GM19099 (cell line): ENCODE data around the gene SHC1.

Experiments used
- POLR2A ChIP-seq: IDR thresholded peaks from 3 replicates; pipeline ENCODE4 v1.6.1; 2011; ENCODE audit warnings: low read depth; ENCODE audit not compliant: insufficient read length; ENCODE audit errors: extremely low read depth

SHC1 gene

DNA sequence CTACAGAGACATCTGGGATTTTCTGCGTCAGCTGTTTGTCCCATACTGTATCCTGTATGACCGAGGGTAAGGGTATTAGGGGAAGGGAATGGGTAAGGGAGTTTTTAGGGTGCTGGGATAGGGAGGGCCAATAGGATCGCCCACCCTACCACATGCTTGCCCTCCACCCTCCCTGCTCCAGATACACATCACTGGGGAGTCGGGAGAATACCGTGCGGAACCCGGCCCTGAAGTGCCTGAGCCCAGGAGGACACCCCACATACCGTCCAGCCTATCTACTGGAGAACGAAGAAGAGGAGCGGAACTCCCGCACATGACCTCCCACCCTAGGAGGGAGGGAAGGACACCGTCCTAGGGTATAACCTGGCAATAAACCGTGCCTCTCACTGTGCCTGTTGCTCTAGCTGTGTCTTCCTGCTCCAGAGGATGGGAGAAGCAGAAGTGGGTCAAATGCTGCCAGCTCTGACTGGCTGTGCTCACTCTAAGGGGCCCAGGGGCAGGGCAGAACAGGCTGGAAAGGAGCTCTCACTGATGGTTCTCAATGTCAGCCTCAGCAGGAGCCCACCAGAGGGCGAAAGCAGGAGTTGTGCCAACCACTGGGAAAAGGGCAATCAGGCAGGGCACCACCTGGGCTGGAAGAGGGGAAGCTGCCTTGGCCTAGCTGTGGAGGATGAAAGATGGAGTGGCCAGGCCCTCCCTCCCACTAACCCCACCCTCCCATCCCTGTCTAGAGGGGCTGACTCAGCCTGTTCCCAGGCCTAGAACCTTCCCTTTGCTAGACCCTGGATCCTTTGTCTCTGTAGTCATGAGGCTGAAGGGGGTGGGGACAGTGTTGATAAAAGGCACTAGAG lies 22.4 kb upstream of the SHC1 start:
- no peak for TF ChIP-seq POLR2A

- no peak for TF ChIP-seq POLR2A
These were observed 19.7 kb upstream of the SHC1 start for GRCh38 chr1:154990276-154990675.

DNA sequence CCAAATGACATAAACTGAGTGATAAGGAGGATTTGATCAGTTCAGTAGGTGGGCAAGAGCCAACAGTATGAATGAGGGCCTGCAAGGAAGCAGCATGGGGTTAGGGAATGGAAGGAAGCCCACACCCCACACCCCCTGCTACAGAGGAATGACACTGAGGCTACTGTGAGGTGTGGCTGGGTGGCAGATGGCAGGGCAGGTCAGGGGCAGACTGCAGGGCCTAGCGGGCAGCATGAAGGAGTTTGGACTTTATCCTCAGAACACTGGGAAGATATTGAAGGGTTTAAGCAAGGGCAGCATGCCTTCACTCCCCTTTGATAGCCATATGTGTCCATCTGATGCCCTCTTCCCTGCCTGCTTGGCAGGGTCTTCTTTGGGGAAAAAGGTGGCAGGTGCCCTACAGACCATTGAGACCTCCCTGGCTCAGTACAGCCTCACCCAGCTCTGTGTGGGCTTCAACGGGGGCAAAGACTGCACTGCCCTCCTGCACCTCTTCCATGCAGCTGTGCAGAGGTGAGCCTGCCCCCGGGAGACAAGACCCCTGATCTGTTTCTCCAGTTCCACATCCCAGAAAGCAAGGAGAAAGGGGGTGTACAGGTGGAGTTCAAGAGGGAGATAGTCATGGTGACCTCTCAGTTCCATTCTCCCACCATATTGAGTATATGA lies 18.8 kb upstream of the SHC1 start:
- TF ChIP-seq POLR2A: no peak

DNA sequence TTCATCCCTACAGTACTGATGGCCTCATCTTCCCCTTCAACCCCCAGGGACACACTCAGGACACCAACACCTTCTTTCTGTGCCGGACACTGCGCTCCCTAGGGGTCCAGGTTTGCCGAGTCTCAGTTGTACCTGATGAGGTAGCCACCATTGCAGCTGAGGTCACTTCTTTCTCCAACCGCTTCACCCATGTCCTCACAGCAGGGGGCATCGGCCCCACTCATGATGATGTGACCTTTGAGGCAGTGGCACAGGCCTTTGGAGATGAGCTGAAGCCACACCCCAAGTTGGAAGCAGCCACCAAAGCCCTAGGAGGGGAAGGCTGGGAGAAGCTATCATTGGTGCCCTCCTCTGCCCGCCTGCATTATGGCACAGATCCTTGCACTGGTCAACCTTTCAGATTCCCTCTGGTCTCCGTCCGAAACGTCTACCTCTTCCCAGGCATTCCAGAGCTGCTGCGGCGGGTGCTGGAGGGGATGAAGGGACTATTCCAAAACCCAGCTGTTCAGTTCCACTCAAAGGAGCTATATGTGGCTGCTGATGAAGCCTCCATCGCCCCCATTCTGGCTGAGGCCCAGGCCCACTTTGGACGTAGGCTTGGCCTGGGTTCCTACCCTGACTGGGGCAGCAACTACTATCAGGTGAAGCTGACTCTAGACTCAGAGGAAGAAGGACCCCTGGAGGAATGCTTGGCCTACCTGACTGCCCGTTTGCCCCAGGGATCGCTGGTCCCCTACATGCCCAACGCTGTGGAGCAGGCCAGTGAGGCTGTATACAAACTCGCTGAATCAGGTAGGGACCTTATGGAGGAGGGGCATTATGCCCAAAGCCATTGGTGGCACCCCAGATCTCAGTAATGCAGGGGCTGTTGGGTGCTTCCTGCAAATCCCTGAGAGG lies 17.8 kb upstream of the SHC1 start:
- no peak for TF ChIP-seq POLR2A

DNA sequence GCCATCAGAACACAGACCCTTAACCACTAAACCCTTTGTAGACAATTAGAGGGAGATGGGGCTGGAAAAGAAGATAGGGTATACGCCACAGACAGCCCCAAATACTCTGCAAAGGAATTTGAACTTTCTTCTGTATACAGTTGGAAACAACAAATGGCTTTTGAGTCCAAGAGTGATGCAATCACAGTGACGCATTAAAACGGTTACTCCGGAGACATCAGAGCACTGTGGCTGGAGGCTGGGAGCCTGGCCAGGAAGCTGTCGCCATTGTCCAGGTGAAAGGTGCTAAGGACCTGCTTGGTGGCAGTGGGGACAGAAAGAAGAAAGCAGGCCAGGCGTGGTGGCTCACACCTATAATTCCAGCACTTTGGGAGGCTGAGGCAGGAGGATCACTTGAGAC lies 16.8 kb upstream of the SHC1 start:
- no peak for TF ChIP-seq POLR2A

GRCh38 chr1:154983776-154984466 lies 13.4 kb upstream of the SHC1 start:
- no peak for TF ChIP-seq POLR2A

- peak; percentile 72 for TF ChIP-seq POLR2A
These were observed 12.5 kb upstream of the SHC1 start, which contains the start of gene FLAD1 for GRCh38 chr1:154982897-154983648. Gene FLAD1, plus strand, starts transcription at chr1:154983344. Its CDS starts 351 bp downstream, at chr1:154983695.

- no peak for TF ChIP-seq POLR2A
These were observed 11.8 kb upstream of the SHC1 start for GRCh38 chr1:154982341-154982740.

- no peak for TF ChIP-seq POLR2A
These were observed 7.8 kb upstream of the SHC1 start for GRCh38 chr1:154978360-154978759.

DNA sequence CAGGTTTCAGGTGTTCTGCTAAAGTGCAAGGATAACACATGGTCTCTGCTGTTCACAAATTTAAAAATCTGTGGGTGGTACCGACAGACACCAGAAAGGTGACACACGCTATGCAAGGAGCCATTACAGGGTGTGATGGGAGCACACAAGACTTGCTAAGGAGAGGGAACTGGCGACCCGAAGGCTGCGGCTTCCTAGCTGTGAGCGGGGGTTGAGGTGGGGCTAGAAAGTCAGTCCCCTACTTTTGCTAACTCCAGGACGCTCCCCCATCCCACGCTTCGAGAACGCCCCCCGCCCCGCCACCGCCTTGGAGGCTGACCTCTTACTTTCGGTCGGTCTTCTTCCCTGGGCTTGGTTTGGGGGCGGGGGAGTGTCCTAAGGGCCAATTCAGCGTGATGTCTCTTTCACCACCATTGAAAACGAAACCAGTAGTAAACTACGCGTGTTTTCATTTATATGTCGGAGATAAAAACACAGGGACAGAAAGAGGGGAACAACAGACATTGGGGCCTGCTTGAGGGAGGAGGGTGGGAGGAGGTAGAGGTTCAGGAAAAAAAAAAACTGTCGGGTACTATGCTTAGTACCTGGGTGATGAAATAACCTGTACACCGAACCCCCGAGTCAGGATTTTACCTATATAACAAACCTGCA lies 5.0 kb upstream of the SHC1 start:
- TF ChIP-seq POLR2A: peak; percentile 45

DNA sequence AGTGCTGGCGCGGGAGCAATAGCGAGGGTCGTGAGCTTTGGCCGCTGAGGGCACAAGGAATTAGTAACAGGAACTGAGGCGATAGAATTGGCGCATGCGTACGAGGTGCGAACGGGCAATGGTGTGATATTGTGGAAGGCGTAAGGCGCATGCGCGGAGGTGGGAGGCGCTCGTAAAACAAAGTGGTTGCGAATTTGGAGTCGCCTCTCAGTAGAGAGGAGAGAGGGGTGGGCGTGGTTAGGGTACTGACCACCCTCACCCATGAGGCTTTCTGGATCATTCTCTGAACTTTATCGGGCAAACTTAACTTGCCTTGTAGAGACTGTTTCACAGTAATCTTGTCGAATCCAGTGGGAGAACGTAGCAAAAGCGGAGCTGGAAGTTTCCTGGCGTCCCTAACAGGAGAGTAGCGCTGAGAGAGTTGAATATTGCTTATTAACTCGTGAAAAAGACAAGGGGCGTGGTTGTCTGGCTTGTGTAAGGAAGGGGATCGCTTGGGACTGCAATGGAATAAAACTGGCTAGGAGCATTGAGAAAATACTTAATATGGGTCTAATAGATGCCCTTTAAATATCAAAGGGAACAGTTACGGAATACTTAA lies 4.4 kb upstream of the SHC1 start:
- TF ChIP-seq POLR2A: peak; percentile 51

- peak; percentile 73 for TF ChIP-seq POLR2A
These were observed 3.7 kb upstream of the SHC1 start, which contains the start of gene CKS1B for GRCh38 chr1:154974102-154974807. Gene CKS1B, plus strand, starts transcription at chr1:154974681. Its CDS starts 65 bp downstream, at chr1:154974746.
